NT2/D1 (cell line): ENCODE measurements around the gene G0S2.

Source experiments
- DNase-seq: peaks from one replicate; pipeline ENCODE4 v3.0.0-alpha.2; 2011; ENCODE audit warnings: low read depth, low spot score
- H3K27me3 ChIP-seq: 2 replicates; pipeline ENCODE4 v1.6.0; 2011; ENCODE audit warnings: mild to moderate bottlenecking; ENCODE audit not compliant: insufficient read length, insufficient read depth
- H3K36me3 ChIP-seq: 2 replicates; pipeline ENCODE4 v1.6.1; 2011; ENCODE audit warnings: mild to moderate bottlenecking, low read length, mixed read lengths; ENCODE audit not compliant: insufficient read depth, insufficient read length
- H3K4me1 ChIP-seq: 2 replicates; pipeline ENCODE4 v1.5.1; 2011; ENCODE audit not compliant: insufficient read depth, insufficient read length
- H3K4me3 ChIP-seq: 2 replicates; pipeline ENCODE4 v1.5.1; 2011; ENCODE audit warnings: low read depth; ENCODE audit not compliant: insufficient read length
- H3K9ac ChIP-seq: 2 replicates; pipeline ENCODE4 v1.6.0; 2011; ENCODE audit warnings: low read depth; ENCODE audit not compliant: insufficient read length
- H3K9me3 ChIP-seq: 2 replicates; pipeline ENCODE4 v1.5.1; 2011; ENCODE audit warnings: mild to moderate bottlenecking, low read length; ENCODE audit not compliant: insufficient read depth
- SUZ12 ChIP-seq: IDR thresholded peaks from 2 replicates; pipeline ENCODE4 v1.6.1; 2011; ENCODE audit not compliant: insufficient read length, insufficient read depth; ENCODE audit errors: extremely low read depth
- YY1 ChIP-seq: IDR thresholded peaks from 2 replicates; pipeline ENCODE4 v1.6.1; 2011; ENCODE audit not compliant: insufficient read length, insufficient read depth
- ZNF274 ChIP-seq: IDR thresholded peaks from 2 replicates; pipeline ENCODE4 v1.6.1; 2011; ENCODE audit warnings: mild to moderate bottlenecking, low read depth, low read length

Gene G0S2

GRCh38 chr1:209674957-209675564 is at the start of gene G0S2:
G0S2 (plus strand) TSS chr1:209675412; CDS start chr1:209675685, 273 bp downstream.
- DNase-seq, result peak; percentile 15
- Histone ChIP-seq H3K9me3 (no peaks in the 10 kb centered on the region), H3K4me1 (no peaks in the 10 kb centered on the region), H3K4me3 (peak within 1 kb of the TSS; percentile 65), H3K36me3 (no peaks in the 10 kb centered on the region), H3K9ac (peak within 1 kb of the TSS; percentile 61), H3K27me3 (peaks cover 69% of the 10 kb centered on the region)
- TF ChIP-seq SUZ12, result peak; percentile 34
- no peak for TF ChIP-seq YY1

- peaks cover 20% of the 10 kb centered on the region for H3K4me1 ChIP-seq
- TF ChIP-seq SUZ12 (no peak), YY1 (no peak), ZNF274 (no peak)
- no peaks in the 10 kb centered on the region for H3K27me3 ChIP-seq
- no peaks in the 10 kb centered on the region for H3K9me3 ChIP-seq
- no peak overlapping the region for H3K4me3 ChIP-seq
- H3K36me3 ChIP-seq, result no peaks in the 10 kb centered on the region
- H3K9ac ChIP-seq, result no peak overlapping the region
- no peak for DNase-seq
Measured at GRCh38 chr1:209625791-209626285, 49.4 kb upstream of the G0S2 start.

GRCh38 chr1:209626346-209627026 is 48.7 kb upstream of the G0S2 start:
- Histone ChIP-seq H3K4me3 (no peak overlapping the region), H3K9ac (no peak overlapping the region), H3K27me3 (no peaks in the 10 kb centered on the region), H3K9me3 (no peaks in the 10 kb centered on the region), H3K36me3 (no peaks in the 10 kb centered on the region), H3K4me1 (peaks cover 22% of the 10 kb centered on the region)
- DNase-seq, result no peak
- no peak for TF ChIP-seq YY1
- TF ChIP-seq ZNF274, result no peak
- TF ChIP-seq SUZ12, result no peak

GRCh38 chr1:209627027-209627731 is 48.0 kb upstream of the G0S2 start:
- H3K36me3 ChIP-seq, result no peaks in the 10 kb centered on the region
- DNase-seq, result no peak
- peak overlapping the region; percentile 24 for H3K9ac ChIP-seq

GRCh38 chr1:209627732-209628196 is 47.4 kb upstream of the G0S2 start:
- Histone ChIP-seq H3K9ac (no peak overlapping the region), H3K4me1 (peaks cover 25% of the 10 kb centered on the region)

More at GRCh38 chr1:209627027-209627731, 48.0 kb upstream of the G0S2 start:
- Histone ChIP-seq H3K9me3 (no peaks in the 10 kb centered on the region), H3K4me1 (peaks cover 25% of the 10 kb centered on the region), H3K27me3 (no peaks in the 10 kb centered on the region), H3K4me3 (no peak overlapping the region)
- TF ChIP-seq YY1 (no peak), SUZ12 (no peak), ZNF274 (no peak)

GRCh38 chr1:209628618-209629299 is 46.5 kb upstream of the G0S2 start:
- Histone ChIP-seq H3K4me1 (peaks cover 25% of the 10 kb centered on the region), H3K4me3 (no peak overlapping the region), H3K9ac (no peak overlapping the region), H3K9me3 (no peaks in the 10 kb centered on the region), H3K27me3 (no peaks in the 10 kb centered on the region), H3K36me3 (no peaks in the 10 kb centered on the region)
- TF ChIP-seq ZNF274, result no peak
- TF ChIP-seq SUZ12, result no peak
- TF ChIP-seq YY1, result no peak
- no peak for DNase-seq

More at GRCh38 chr1:209627732-209628196, 47.4 kb upstream of the G0S2 start:
- H3K36me3 ChIP-seq, result no peaks in the 10 kb centered on the region
- H3K4me3 ChIP-seq, result no peak overlapping the region
- peak; percentile 92 for DNase-seq
- H3K9me3 ChIP-seq, result no peaks in the 10 kb centered on the region
- no peak for TF ChIP-seq YY1
- TF ChIP-seq SUZ12, result no peak
- no peaks in the 10 kb centered on the region for H3K27me3 ChIP-seq
